Measurements from ENCODE around the gene ST6GALNAC3.

The ST6GALNAC3 gene

GRCh38 chr1:76668046-76668445 lies 593.5 kb downstream of the ST6GALNAC3 start:
- no peak for DNase-seq

- DNase-seq = no peak
These were observed 594.6 kb downstream of the ST6GALNAC3 start for GRCh38 chr1:76669131-76669530.

GRCh38 chr1:76669624-76670315 lies 595.2 kb downstream of the ST6GALNAC3 start:
- DNase-seq = peak in 1 of 2 experiments; percentile 5

- no peak for DNase-seq
These were observed 600.2 kb downstream of the ST6GALNAC3 start for GRCh38 chr1:76674689-76675210.

- DNase-seq = no peak
These were observed 603.2 kb downstream of the ST6GALNAC3 start for GRCh38 chr1:76677416-76678405.

- DNase-seq = no peak
These were observed 605.1 kb downstream of the ST6GALNAC3 start for GRCh38 chr1:76679534-76680152.

GRCh38 chr1:76680651-76681050 lies 606.1 kb downstream of the ST6GALNAC3 start:
- no peak for DNase-seq

- peak in 1 of 2 experiments; percentile 9 for DNase-seq
These were observed 607.6 kb downstream of the ST6GALNAC3 start for GRCh38 chr1:76682138-76682537.
